ENCODE data around the gene RAB44. TPM values are rescaled to one million over a fixed set of nuclear protein-coding genes. Genes with fewer than 3 reads are reported as not detected.

The RAB44 gene
- total RNA-seq: under 1 TPM in 1 of 2 experiments, not detected in 1; 0.07 TPM

GRCh38 chr6:36697481-36697903 lies at the start of gene RAB44:
Gene RAB44 (plus strand): TSS chr6:36697826. CDS start chr6:36704236, 6,410 bp downstream.

GRCh38 chr6:36678488-36679042 lies 19.1 kb upstream of the RAB44 start, which contains the start of gene CDKN1A:
Gene CDKN1A (plus strand): TSS chr6:36678714. CDS start chr6:36684102, 5,388 bp downstream.

Other genes starting within 250 kb of the RAB44 start
- 10 to 100 TPM; 91.6 to 95.9 TPM for gene STK38, start 150.3 kb upstream of the RAB44 start, total RNA-seq
- 100 to 1,000 TPM; 370 to 371 TPM for gene SRSF3, start 103.5 kb upstream of the RAB44 start, total RNA-seq
- gene CDKN1A, start 19.1 kb upstream of the RAB44 start, total RNA-seq: 10 to 100 TPM; 41.7 to 43.4 TPM
- gene CPNE5, start 141.6 kb downstream of the RAB44 start, total RNA-seq: 1 to 10 TPM; 1.6 to 2.4 TPM
- gene PPIL1, start 177.0 kb downstream of the RAB44 start, total RNA-seq: 10 to 100 TPM; 15.7 to 17.5 TPM
- gene C6orf89, start 188.1 kb downstream of the RAB44 start, total RNA-seq: 10 to 100 TPM; 43.9 to 44.3 TPM